Measurements from ENCODE around the gene KDM8. TPM values are rescaled to one million over a fixed set of nuclear protein-coding genes. Genes with fewer than 3 reads are reported as not detected.

The KDM8 gene
- total RNA-seq, 1 experiment from 2014 or later, result 15.5 TPM

GRCh38 chr16:27235938-27236245 lies 32.6 kb downstream of the KDM8 start:
- TF ChIP-seq, protein P1, sequence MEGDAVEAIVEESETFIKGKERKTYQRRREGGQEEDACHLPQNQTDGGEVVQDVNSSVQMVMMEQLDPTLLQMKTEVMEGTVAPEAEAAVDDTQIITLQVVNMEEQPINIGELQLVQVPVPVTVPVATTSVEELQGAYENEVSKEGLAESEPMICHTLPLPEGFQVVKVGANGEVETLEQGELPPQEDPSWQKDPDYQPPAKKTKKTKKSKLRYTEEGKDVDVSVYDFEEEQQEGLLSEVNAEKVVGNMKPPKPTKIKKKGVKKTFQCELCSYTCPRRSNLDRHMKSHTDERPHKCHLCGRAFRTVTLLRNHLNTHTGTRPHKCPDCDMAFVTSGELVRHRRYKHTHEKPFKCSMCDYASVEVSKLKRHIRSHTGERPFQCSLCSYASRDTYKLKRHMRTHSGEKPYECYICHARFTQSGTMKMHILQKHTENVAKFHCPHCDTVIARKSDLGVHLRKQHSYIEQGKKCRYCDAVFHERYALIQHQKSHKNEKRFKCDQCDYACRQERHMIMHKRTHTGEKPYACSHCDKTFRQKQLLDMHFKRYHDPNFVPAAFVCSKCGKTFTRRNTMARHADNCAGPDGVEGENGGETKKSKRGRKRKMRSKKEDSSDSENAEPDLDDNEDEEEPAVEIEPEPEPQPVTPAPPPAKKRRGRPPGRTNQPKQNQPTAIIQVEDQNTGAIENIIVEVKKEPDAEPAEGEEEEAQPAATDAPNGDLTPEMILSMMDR (conservative IDR thresholded peaks at IDR 0.05), result no peak
- no peak overlapping the region for H3K9ac ChIP-seq (ENCODE audit: extremely low read depth, insufficient read length, low read length)
- no peak overlapping the region for H2BK5ac ChIP-seq (ENCODE audit: insufficient read length, low read length)
- H2AFZ ChIP-seq (ENCODE audit: low read length), result no peak overlapping the region
- H3K9me3 ChIP-seq (ENCODE audit: control insufficient read depth, low read depth, low read length), result no peaks in the 10 kb centered on the region
- H2BK15ac ChIP-seq (ENCODE audit: low read depth, low read length), result no peak overlapping the region
- H3K4me2 ChIP-seq (ENCODE audit: insufficient read depth, insufficient read length, low read length), result no peak overlapping the region
- Mint-ChIP-seq H3K36me3 (ENCODE audit: insufficient read depth in 1 of 3, low read depth in 3 of 3) (0 out of 7 replicates have a peak, but pooled peaks cover 0 to 2% (median 0%) of the 10 kb centered on the region in 3 experiments), H3K4me3 (no peak overlapping the region), H3K27me3 (ENCODE audit: low read depth) (peaks cover 1% of the 10 kb centered on the region; the same call in 1 of the 2 replicates), H3K27ac (no peak overlapping the region), H3K9me3 (no peaks in the 10 kb centered on the region), H3K4me1 (peaks cover 9 to 21% of the 10 kb centered on the region in 2 experiments)
- H3K23me2 ChIP-seq (ENCODE audit: insufficient read length, low read depth, low read length, poor library complexity, severe bottlenecking), result no peaks in the 10 kb centered on the region
- no peak overlapping the region for H4K8ac ChIP-seq (replicated peaks; ENCODE audit: insufficient read length, low read depth, low read length)
- H4K5ac ChIP-seq (ENCODE audit: insufficient read length, low read depth, low read length), result no peak overlapping the region
- H3K79me1 ChIP-seq (ENCODE audit: insufficient read depth, low read depth, low read length, poor library complexity, severe bottlenecking), result no peaks in the 10 kb centered on the region
- no peak for DNase-seq
- H3K18ac ChIP-seq (ENCODE audit: insufficient read length, low read depth, low read length), result no peak overlapping the region
- H3K4me1 ChIP-seq (ENCODE audit: insufficient read depth, low read length), result no peaks in the 10 kb centered on the region
- H3K79me2 ChIP-seq (ENCODE audit: insufficient read depth, low read length), result no peaks in the 10 kb centered on the region
- H3K14ac ChIP-seq (ENCODE audit: insufficient read depth, low read length), result no peak overlapping the region; the same call in 1 of the 2 replicates
- H3T11ph ChIP-seq (ENCODE audit: low read length), result no peak overlapping the region
- no peak overlapping the region for H3K56ac ChIP-seq (ENCODE audit: insufficient read length, low read depth, low read length)
- H3K27ac ChIP-seq (ENCODE audit: insufficient read length, low read depth, low read length), result no peak overlapping the region
- no CpG with 5 or more reads among the region's 8 CpGs for WGBS (ENCODE audit: extremely low coverage, insufficient read length, low lambda C conversion rate)
- H4K91ac ChIP-seq (ENCODE audit: insufficient read length, low read depth, low read length), result no peak overlapping the region
- H4K20me1 ChIP-seq (ENCODE audit: control insufficient read depth, insufficient read depth, insufficient read length), result no peaks in the 10 kb centered on the region
- no peak overlapping the region for H2BK12ac ChIP-seq (ENCODE audit: insufficient read length, low read depth, low read length)
- no peak overlapping the region for H3K4ac ChIP-seq (ENCODE audit: low read depth, low read length)
- no peak overlapping the region for H2BK20ac ChIP-seq (ENCODE audit: low read depth, low read length, poor library complexity, severe bottlenecking)
- H3K27me3 ChIP-seq (ENCODE audit: insufficient read depth, low read length), result no peaks in the 10 kb centered on the region
- H2AK5ac ChIP-seq (ENCODE audit: insufficient read length, low read length), result no peak overlapping the region
- no peak overlapping the region for H2BK120ac ChIP-seq (ENCODE audit: low read depth, low read length, poor library complexity, severe bottlenecking)
- no peak overlapping the region for H3K23ac ChIP-seq (ENCODE audit: insufficient read length, low read depth, low read length)
